Transverse colon (tissue), 4 donors: ENCODE results near the gene GBGT1.

ENCODE experiments used
- POLR2A ChIP-seq: fragments of 450-650 bp; IDR thresholded peaks from one replicate; pipeline ENCODE4 v1.6.1; 2016; ENCODE audit warnings: antibody characterized with exemption, mild to moderate bottlenecking, moderate library complexity
- POLR2AphosphoS5 ChIP-seq, 3 donors: sonication (generic); formaldehyde crosslinking; IDR thresholded peaks; one replicate each; pipeline ENCODE4 v1.6.1; 2016; ENCODE audit warnings: antibody characterized with exemption in 3 of 3
- TF ChIP-seq, protein P1 (sequence below), 5 experiments: fragments of 200-600 bp in 3 of 5; fragments of 450-650 bp in 2 of 5; sonication (generic) in 3 of 5; IDR thresholded peaks; 1 replicate in 2 of 5; 2 replicates in 3 of 5; pipeline ENCODE4 v1.5.1; 2016 to 2017; ENCODE audit warnings: antibody characterized with exemption in 5 of 5, inconsistent platforms in 3 of 5, mild to moderate bottlenecking in 2 of 5, moderate library complexity in 1 of 5

DNA sequence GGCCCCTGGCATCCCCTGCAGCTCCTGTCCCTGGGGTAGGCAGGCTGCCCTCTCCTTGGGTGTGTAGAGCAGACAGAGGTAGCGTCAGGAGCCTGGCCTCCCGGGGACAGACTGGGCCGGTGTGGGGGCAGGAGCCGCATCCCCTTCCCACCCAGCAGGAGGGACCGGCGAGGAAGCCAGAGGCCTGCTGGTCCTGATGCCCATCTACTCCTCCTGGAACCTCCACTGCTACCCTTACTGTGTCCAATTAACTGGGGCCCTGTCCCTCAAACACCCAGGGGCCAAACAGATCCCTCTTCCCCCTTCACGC lies 58.3 kb downstream of the GBGT1 start:
- TF ChIP-seq, protein P1, sequence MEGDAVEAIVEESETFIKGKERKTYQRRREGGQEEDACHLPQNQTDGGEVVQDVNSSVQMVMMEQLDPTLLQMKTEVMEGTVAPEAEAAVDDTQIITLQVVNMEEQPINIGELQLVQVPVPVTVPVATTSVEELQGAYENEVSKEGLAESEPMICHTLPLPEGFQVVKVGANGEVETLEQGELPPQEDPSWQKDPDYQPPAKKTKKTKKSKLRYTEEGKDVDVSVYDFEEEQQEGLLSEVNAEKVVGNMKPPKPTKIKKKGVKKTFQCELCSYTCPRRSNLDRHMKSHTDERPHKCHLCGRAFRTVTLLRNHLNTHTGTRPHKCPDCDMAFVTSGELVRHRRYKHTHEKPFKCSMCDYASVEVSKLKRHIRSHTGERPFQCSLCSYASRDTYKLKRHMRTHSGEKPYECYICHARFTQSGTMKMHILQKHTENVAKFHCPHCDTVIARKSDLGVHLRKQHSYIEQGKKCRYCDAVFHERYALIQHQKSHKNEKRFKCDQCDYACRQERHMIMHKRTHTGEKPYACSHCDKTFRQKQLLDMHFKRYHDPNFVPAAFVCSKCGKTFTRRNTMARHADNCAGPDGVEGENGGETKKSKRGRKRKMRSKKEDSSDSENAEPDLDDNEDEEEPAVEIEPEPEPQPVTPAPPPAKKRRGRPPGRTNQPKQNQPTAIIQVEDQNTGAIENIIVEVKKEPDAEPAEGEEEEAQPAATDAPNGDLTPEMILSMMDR (IDR thresholded peaks at IDR 0.05): no peak
- TF ChIP-seq POLR2A (no peak), POLR2AphosphoS5 (IDR thresholded peaks at IDR 0.05) (no peak)
